WTC11 (cell line): Measurements from ENCODE around the gene ENTHD1. TPM values are rescaled to one million over a fixed set of nuclear protein-coding genes. Genes with fewer than 3 reads are reported as not detected.

Source experiments
- ATAC-seq: fragments of 200-7000 bp; cut with Tn5 transposase; 2 replicates; pipeline ENCODE4 v1.10.0; 2021; ENCODE audit warnings: mild to moderate bottlenecking, moderate library complexity
- CTCF ChIA-PET: fragments of 300-600 bp; sonication (Branson Sonifier 250); formaldehyde crosslinking; loops from one replicate; lab custom pipeline; 2021; ENCODE audit warnings: antibody characterized with exemption; lab: Charles Lee
- POLR2A ChIA-PET: fragments of 350-600 bp; sonication (Branson Sonifier 250); formaldehyde crosslinking; loops from one replicate; lab custom pipeline; 2021; ENCODE audit warnings: antibody characterized with exemption; lab: Charles Lee
- DNase-seq: peaks from one replicate; pipeline ENCODE4 v3.0.0; 2021; ENCODE audit warnings: low spot score
- H3K27ac Mint-ChIP-seq: 2 replicates; pipeline ENCODE4 v1.8.0; 2021; ENCODE audit warnings: mixed read lengths
- H3K27me3 Mint-ChIP-seq: 2 replicates; pipeline ENCODE4 v1.8.0; 2021; ENCODE audit warnings: low read depth, mild to moderate bottlenecking, moderate library complexity, mixed read lengths
- H3K36me3 Mint-ChIP-seq: 2 replicates; pipeline ENCODE4 v1.8.0; 2021; ENCODE audit warnings: mixed read lengths
- H3K4me1 Mint-ChIP-seq: 2 replicates; pipeline ENCODE4 v1.8.0; 2022; ENCODE audit warnings: mixed read lengths
- H3K4me3 Mint-ChIP-seq: 2 replicates; pipeline ENCODE4 v1.8.0; 2021; ENCODE audit warnings: mild to moderate bottlenecking, moderate library complexity, mixed read lengths
- H3K9me3 Mint-ChIP-seq: 2 replicates; pipeline ENCODE4 v1.8.0; 2021; ENCODE audit warnings: mixed read lengths
- CREB1 ChIP-seq: sonication (generic); formaldehyde crosslinking; IDR thresholded peaks from 2 replicates; pipeline ENCODE4 v1.8.0; 2023; ENCODE audit warnings: mild to moderate bottlenecking, missing genetic modification reagents
- MXD4 ChIP-seq: fragments of 250-450 bp; sonication (Bioruptor Pico); IDR thresholded peaks from 2 replicates; pipeline ENCODE4 v1.8.0; 2021; ENCODE audit warnings: mild to moderate bottlenecking, moderate library complexity, borderline replicate concordance
- NFYB ChIP-seq: sonication (generic); formaldehyde crosslinking; conservative IDR thresholded peaks from 2 replicates; pipeline ENCODE4 v1.8.0; 2022; ENCODE audit warnings: low read depth, missing genetic modification reagents
- ZNF423 ChIP-seq: fragments of 250-450 bp; sonication (Bioruptor Pico); IDR thresholded peaks from 2 replicates; pipeline ENCODE4 v2.1.2; 2022; ENCODE audit warnings: mild to moderate bottlenecking, moderate library complexity
- total RNA-seq: library from RNA; stranded (reverse); gene quantifications from 3 replicates; pipeline ENCODE4 v1.2.3, GENCODE V29; 2021
- TF ChIP-seq, protein P1 (sequence below): sonication (generic); formaldehyde crosslinking; IDR thresholded peaks from 2 replicates; pipeline ENCODE4 v1.8.0; 2022; ENCODE audit warnings: missing genetic modification reagents
- TF ChIP-seq, protein P2 (sequence below): sonication (generic); formaldehyde crosslinking; IDR thresholded peaks from 2 replicates; pipeline ENCODE4 v1.8.0; 2023; ENCODE audit warnings: missing genetic modification reagents, mild to moderate bottlenecking, borderline replicate concordance
- TF ChIP-seq, protein P3 (sequence below): sonication (generic); formaldehyde crosslinking; IDR thresholded peaks from 2 replicates; pipeline ENCODE4 v1.8.1; 2023; ENCODE audit warnings: mild to moderate bottlenecking, missing genetic modification reagents
- TF ChIP-seq, protein P4 (sequence below): sonication (generic); formaldehyde crosslinking; IDR thresholded peaks from 2 replicates; pipeline ENCODE4 v1.8.1; 2022; ENCODE audit warnings: low read depth, missing genetic modification reagents, borderline replicate concordance
- TF ChIP-seq, protein P5 (sequence below): sonication (generic); formaldehyde crosslinking; IDR thresholded peaks from 2 replicates; pipeline ENCODE4 v1.8.0; 2023; ENCODE audit warnings: mild to moderate bottlenecking, missing genetic modification reagents
- TF ChIP-seq, protein P6 (sequence below): sonication (generic); formaldehyde crosslinking; IDR thresholded peaks from 2 replicates; pipeline ENCODE4 v1.8.1; 2023; ENCODE audit warnings: mild to moderate bottlenecking, missing genetic modification reagents, moderate library complexity

Gene ENTHD1
- total RNA-seq, 1 experiment from 2014 or later, result not detected

- TF ChIP-seq, protein P1, sequence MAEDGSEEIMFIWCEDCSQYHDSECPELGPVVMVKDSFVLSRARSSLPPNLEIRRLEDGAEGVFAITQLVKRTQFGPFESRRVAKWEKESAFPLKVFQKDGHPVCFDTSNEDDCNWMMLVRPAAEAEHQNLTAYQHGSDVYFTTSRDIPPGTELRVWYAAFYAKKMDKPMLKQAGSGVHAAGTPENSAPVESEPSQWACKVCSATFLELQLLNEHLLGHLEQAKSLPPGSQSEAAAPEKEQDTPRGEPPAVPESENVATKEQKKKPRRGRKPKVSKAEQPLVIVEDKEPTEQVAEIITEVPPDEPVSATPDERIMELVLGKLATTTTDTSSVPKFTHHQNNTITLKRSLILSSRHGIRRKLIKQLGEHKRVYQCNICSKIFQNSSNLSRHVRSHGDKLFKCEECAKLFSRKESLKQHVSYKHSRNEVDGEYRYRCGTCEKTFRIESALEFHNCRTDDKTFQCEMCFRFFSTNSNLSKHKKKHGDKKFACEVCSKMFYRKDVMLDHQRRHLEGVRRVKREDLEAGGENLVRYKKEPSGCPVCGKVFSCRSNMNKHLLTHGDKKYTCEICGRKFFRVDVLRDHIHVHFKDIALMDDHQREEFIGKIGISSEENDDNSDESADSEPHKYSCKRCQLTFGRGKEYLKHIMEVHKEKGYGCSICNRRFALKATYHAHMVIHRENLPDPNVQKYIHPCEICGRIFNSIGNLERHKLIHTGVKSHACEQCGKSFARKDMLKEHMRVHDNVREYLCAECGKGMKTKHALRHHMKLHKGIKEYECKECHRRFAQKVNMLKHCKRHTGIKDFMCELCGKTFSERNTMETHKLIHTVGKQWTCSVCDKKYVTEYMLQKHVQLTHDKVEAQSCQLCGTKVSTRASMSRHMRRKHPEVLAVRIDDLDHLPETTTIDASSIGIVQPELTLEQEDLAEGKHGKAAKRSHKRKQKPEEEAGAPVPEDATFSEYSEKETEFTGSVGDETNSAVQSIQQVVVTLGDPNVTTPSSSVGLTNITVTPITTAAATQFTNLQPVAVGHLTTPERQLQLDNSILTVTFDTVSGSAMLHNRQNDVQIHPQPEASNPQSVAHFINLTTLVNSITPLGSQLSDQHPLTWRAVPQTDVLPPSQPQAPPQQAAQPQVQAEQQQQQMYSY, result no peak
- TF ChIP-seq ZNF423 (CRISPR knock-in tag) (no peak), NFYB (no peak), MXD4 (CRISPR knock-in tag) (no peak)
- TF ChIP-seq, protein P2, sequence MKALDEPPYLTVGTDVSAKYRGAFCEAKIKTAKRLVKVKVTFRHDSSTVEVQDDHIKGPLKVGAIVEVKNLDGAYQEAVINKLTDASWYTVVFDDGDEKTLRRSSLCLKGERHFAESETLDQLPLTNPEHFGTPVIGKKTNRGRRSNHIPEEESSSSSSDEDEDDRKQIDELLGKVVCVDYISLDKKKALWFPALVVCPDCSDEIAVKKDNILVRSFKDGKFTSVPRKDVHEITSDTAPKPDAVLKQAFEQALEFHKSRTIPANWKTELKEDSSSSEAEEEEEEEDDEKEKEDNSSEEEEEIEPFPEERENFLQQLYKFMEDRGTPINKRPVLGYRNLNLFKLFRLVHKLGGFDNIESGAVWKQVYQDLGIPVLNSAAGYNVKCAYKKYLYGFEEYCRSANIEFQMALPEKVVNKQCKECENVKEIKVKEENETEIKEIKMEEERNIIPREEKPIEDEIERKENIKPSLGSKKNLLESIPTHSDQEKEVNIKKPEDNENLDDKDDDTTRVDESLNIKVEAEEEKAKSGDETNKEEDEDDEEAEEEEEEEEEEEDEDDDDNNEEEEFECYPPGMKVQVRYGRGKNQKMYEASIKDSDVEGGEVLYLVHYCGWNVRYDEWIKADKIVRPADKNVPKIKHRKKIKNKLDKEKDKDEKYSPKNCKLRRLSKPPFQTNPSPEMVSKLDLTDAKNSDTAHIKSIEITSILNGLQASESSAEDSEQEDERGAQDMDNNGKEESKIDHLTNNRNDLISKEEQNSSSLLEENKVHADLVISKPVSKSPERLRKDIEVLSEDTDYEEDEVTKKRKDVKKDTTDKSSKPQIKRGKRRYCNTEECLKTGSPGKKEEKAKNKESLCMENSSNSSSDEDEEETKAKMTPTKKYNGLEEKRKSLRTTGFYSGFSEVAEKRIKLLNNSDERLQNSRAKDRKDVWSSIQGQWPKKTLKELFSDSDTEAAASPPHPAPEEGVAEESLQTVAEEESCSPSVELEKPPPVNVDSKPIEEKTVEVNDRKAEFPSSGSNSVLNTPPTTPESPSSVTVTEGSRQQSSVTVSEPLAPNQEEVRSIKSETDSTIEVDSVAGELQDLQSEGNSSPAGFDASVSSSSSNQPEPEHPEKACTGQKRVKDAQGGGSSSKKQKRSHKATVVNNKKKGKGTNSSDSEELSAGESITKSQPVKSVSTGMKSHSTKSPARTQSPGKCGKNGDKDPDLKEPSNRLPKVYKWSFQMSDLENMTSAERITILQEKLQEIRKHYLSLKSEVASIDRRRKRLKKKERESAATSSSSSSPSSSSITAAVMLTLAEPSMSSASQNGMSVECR (CRISPR knock-in tag), result no peak
- TF ChIP-seq, protein P3, sequence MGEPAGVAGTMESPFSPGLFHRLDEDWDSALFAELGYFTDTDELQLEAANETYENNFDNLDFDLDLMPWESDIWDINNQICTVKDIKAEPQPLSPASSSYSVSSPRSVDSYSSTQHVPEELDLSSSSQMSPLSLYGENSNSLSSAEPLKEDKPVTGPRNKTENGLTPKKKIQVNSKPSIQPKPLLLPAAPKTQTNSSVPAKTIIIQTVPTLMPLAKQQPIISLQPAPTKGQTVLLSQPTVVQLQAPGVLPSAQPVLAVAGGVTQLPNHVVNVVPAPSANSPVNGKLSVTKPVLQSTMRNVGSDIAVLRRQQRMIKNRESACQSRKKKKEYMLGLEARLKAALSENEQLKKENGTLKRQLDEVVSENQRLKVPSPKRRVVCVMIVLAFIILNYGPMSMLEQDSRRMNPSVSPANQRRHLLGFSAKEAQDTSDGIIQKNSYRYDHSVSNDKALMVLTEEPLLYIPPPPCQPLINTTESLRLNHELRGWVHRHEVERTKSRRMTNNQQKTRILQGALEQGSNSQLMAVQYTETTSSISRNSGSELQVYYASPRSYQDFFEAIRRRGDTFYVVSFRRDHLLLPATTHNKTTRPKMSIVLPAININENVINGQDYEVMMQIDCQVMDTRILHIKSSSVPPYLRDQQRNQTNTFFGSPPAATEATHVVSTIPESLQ (CRISPR knock-in tag), result no peak
- TF ChIP-seq, protein P4, sequence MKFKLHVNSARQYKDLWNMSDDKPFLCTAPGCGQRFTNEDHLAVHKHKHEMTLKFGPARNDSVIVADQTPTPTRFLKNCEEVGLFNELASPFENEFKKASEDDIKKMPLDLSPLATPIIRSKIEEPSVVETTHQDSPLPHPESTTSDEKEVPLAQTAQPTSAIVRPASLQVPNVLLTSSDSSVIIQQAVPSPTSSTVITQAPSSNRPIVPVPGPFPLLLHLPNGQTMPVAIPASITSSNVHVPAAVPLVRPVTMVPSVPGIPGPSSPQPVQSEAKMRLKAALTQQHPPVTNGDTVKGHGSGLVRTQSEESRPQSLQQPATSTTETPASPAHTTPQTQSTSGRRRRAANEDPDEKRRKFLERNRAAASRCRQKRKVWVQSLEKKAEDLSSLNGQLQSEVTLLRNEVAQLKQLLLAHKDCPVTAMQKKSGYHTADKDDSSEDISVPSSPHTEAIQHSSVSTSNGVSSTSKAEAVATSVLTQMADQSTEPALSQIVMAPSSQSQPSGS (CRISPR knock-in tag), result no peak
Observed at GRCh38 chr22:39913886-39914285, 20.3 kb upstream of the ENTHD1 start (continued).

DNA sequence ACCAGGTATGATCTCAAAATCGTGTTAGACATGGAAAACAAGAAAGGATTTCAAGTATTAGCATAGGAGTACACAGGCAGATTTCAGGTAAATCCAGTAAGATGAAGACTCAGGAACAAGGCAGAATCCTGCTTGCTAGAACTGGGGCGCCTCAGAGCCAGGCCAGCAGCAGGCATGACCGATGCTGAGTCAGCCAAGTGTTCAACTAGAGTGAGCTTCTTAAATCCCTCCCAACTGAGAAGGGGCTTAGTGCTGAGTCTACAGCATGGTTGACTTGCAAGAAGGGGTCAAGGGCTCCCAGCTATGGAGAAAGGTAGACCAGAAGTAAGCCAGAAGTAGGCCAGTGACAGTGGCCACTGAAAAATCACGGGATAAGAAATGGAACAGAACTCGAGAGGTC lies 19.8 kb upstream of the ENTHD1 start:
- no peak overlapping the region for H3K27ac Mint-ChIP-seq
- no peaks in the 10 kb centered on the region; the same call in none of the 2 replicates for H3K27me3 Mint-ChIP-seq
- no peaks in the 10 kb centered on the region for H3K9me3 Mint-ChIP-seq
- CTCF ChIA-PET, result interaction anchor here (1.5 kb wide), 1 partner anchor 379 kb away, joined by 3 read pairs; no protein-coding TSS in a partner anchor
- POLR2A ChIA-PET, result no interaction called here
- no peak for ATAC-seq
- H3K4me3 Mint-ChIP-seq, result no peak overlapping the region
- no peak for DNase-seq
- no peaks in the 10 kb centered on the region for H3K36me3 Mint-ChIP-seq
- H3K4me1 Mint-ChIP-seq, result peaks cover 14% of the 10 kb centered on the region
- TF ChIP-seq, protein P5, sequence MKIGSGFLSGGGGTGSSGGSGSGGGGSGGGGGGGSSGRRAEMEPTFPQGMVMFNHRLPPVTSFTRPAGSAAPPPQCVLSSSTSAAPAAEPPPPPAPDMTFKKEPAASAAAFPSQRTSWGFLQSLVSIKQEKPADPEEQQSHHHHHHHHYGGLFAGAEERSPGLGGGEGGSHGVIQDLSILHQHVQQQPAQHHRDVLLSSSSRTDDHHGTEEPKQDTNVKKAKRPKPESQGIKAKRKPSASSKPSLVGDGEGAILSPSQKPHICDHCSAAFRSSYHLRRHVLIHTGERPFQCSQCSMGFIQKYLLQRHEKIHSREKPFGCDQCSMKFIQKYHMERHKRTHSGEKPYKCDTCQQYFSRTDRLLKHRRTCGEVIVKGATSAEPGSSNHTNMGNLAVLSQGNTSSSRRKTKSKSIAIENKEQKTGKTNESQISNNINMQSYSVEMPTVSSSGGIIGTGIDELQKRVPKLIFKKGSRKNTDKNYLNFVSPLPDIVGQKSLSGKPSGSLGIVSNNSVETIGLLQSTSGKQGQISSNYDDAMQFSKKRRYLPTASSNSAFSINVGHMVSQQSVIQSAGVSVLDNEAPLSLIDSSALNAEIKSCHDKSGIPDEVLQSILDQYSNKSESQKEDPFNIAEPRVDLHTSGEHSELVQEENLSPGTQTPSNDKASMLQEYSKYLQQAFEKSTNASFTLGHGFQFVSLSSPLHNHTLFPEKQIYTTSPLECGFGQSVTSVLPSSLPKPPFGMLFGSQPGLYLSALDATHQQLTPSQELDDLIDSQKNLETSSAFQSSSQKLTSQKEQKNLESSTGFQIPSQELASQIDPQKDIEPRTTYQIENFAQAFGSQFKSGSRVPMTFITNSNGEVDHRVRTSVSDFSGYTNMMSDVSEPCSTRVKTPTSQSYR, result no peak
- no peak for TF ChIP-seq CREB1 (CRISPR knock-in tag)
- TF ChIP-seq, protein P1, result no peak
- TF ChIP-seq, protein P6, sequence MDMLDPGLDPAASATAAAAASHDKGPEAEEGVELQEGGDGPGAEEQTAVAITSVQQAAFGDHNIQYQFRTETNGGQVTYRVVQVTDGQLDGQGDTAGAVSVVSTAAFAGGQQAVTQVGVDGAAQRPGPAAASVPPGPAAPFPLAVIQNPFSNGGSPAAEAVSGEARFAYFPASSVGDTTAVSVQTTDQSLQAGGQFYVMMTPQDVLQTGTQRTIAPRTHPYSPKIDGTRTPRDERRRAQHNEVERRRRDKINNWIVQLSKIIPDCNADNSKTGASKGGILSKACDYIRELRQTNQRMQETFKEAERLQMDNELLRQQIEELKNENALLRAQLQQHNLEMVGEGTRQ (CRISPR knock-in tag), result no peak
- TF ChIP-seq, protein P2 (CRISPR knock-in tag), result no peak
